GM03348 (cell line): ENCODE results near the gene DDOST.
A peak's percentile ranks its signal among the peaks of the same experiment; 100 is the strongest.

Experiments
- DNase-seq: peaks from one replicate; pipeline ENCODE4 v3.0.0; 2012; ENCODE audit warnings: low spot score

DDOST gene

DNA sequence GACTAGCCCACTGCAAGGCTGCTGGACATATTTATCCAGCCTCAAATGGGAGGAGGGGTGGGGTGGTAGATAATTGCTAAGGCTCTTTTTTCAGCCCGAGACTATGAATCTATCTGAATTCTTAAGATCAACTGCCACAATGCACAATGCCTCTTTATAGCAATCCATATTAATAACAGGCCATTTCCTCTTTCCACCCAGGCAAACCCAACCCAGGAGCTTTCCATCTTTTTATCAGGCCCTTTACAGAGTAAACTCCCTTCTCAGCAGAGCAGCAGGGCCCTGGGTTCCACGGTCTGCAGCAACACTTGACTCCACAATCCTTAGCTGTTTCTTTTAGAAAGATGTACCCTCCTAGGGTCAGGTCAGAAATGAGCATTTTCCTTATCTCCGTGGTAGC, 806 bp downstream of the DDOST start:
- DNase-seq: no peak

DNA sequence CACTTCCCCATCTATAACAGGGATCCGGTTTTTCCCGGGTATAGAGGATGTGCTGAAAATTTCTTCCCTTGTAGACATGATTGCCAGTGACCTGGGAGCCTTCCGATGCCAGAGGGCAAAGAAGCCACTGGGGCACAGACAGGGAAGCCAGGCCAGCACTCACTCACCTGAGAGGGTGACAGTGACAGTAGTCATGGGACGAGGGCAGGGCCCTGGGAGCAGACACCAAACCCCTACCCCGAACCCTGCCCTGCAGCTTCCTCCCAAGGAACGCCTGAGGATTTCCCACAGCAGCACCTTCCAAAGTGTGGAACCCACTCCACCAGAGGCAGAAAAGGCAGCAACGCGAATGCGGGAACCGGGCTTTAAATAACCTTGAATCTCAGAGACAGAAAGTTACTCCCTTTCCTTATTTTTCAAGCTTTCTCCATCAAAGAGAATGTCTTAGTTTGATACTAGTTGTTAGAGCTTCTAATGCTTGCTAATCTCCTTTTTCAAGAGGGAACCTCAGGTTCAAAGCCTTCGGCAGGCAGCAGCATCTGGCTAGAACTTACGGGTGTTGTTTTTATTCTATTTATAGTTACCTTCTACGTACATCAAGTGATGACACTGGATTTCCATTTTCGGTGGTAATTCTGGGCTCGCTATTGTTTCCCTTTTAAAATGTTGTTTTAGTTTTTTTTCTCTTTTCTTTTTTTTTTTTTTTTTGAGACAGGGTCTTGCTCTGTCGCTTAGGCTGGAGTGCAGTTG, 2.8 kb downstream of the DDOST start:
- no peak for DNase-seq

- DNase-seq: no peak
These were observed 4.1 kb downstream of the DDOST start for GRCh38 chr1:20657024-20657423.

DNA sequence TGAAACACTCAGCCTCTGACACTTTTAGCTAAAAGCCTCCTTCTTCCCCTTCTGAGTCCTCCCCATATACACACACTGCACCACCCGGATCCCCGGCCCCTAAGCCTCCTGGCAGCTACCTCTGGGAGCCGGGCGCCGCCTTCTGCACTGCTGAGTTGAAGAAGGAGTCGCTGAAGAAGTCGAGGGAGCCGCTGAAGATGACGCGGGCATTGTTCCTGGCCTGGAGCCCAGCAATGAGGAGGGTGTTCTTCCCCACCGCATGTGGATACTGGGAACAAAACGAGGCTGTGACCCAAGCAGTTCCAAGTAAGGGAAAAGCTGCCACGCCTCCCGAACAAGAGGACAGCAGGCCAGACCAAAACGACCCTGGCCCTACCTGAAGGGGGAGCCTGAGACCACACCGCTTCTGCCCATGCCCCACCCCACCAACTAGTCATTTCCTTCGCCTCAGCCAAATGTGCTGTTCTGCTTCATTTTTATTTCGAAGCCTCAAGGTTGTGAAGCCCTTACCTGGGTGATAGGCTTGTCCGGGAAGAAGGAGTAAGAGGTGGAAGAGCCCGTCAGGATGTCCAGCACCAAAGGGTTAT, 7.0 kb downstream of the DDOST start:
- DNase-seq: no peak

DNA sequence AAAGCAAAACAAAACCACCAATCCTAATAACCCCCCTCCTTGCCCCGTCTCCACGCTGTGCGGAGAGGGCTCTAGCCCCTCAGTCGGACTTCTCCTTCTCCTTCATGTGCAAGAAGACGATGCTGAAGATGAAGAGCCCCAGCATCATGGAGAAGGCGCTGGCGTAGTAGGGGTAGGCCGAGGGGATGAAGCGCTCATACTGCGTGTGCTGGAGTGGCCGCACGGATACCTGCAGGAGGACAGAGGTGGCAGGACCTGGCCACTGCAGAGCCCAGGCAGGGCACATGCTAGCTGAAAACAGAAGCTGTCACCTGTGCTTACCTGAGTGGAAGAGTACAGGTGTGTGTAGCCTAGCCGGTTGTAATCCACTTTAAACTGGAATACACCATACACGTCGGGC, 8.9 kb downstream of the DDOST start:
- DNase-seq: no peak

GRCh38 chr1:20648946-20649345, 12.2 kb downstream of the DDOST start:
- no peak for DNase-seq

- DNase-seq: no peak
These were observed 12.7 kb downstream of the DDOST start for GRCh38 chr1:20648438-20648837.

DNA sequence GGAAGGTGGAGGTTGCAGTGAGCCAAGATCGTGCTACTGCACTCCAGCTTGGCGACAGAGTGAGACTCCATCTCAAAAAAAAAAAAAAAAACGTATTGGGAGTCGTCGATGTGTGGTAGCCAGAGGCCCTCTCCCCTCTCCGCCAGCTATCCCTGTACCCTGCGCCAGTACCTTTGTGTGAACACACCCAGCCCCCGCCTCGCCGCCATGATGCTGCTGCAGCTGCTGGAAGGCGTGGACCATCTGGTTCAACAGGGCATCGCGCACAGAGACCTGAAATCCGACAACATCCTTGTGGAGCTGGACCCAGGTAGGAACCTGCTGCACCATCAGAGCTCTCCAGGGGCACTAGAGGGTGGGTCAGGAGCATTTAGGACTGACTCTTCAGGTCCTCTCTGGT, 15.8 kb downstream of the DDOST start:
- no peak for DNase-seq

DNA sequence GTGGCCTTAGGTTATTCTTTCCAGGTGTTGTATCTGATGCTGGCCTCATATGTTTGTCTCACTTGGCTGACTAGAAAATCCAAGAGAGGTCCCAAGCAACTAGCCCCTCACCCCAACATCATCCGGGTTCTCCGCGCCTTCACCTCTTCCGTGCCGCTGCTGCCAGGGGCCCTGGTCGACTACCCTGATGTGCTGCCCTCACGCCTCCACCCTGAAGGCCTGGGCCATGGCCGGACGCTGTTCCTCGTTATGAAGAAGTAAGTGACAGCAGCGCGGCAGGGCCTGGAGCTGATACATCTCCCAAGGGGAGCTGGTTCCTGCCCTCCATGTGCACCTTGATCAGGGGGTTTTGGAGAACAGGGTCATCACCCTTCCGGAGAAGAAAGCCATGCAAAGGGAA, 16.8 kb downstream of the DDOST start:
- no peak for DNase-seq

DNA sequence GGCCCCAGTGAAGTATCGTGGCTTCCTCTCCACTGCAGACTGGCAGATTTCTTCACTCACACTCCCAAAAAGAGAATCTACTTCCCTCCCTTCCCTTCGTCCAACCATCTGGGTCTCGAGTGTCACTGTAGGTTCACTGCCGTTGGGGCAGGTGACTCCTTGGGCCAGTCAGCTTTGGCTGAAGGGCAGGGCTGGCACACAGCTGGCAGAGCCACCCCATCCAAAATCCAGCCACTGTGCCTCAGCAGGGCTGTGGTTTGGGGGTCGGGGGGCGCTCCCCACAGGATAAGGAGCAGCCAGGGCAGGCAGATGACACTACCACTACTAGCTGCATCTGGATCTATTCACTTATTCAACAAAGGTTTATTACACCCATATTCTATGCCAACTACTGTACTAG, 18.1 kb downstream of the DDOST start:
- no peak for DNase-seq

DNA sequence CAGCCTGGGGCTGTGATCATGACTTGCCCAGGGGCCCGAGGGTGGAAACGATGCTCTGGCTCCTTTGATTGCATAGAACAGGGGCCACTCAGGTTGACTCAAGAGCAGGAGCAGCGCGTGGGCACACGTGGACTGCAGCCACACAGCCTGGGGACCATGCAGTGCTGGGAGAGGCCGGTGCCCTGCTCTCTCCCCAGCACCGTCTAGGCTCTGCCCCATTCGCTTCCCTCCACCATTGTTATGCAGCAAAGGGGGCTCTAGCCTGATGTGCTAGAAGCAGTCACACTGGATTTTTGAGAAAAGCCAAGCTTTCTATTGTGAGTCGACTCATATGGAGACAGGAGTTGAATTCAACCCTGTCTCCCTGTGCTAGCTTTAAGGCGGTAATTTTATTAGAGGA, 19.2 kb downstream of the DDOST start:
- DNase-seq: no peak

DNA sequence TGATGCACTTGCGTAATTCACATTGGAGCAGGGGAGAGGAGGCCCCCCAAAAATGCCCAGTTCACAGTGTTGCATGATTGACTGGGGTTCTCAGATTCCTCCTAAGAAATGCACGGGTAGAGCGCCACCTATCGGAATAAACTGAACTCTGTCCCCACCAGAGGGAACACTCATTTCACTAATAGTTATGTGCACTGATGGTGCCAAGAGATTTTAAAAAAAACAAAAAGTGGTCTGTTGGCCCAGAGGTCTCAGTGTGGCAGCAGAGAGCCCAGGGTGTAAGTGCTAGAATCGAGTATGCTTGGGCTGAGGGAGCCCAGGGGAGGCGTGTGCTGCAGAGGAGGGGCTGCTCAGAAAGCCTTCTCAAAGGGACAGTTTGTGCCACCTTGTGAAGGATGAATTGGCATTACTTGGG, 21.0 kb downstream of the DDOST start:
- DNase-seq: peak; percentile 77

DNA sequence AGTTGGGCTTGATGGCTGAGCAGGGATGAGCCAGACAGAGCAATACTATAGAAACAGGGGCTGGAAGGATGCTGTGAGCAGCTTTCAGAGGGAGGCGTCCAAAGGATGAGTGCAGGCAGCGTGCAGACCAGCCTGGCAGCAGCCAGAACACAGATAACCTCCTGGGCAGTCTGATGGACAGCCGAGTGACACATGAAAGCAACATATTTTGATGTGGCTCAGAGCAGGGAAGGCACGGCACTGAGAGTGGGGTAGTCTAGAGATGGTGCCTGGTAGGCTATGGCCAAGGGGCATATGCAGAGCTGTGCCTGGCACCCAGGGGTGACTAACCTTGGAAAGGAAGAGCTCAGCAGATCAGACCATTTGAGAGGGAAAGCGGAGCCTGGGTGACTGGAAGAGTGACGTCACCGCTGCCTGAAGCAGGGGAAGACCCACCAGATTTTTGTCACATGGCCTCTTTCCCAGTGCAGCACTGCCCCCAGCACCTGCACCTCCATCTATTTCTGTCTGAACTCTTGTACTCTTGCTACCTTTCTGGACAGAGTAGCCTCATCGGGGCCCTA, 24.3 kb downstream of the DDOST start:
- no peak for DNase-seq

- peak; percentile 53 for DNase-seq
These were observed 26.5 kb downstream of the DDOST start for GRCh38 chr1:20634594-20635084.

DNA sequence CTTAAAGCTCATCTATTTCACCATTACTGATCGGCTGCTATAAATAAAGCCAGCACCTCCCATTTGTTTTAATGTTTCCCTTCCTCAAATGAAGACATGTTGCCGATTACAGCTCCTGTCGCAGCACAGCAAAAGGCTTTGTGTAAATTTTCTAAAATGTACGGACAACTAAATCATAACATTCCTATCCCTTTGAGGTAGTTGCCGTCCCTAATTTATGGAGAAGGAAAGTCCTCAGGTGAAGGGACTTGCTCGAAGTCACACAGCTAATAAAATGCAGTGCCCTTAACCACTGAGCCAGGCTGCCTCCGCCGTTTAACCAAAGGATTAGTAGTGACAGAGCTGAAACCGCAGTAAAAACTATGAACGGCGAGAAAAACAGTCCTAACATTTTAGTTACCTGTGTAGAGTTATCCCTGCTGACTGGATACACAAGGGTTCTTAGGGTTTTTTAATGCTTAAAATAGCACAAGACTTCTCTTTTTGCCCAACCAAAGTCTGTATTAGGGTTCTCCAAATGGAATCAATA, 27.0 kb downstream of the DDOST start:
- DNase-seq: no peak

DNA sequence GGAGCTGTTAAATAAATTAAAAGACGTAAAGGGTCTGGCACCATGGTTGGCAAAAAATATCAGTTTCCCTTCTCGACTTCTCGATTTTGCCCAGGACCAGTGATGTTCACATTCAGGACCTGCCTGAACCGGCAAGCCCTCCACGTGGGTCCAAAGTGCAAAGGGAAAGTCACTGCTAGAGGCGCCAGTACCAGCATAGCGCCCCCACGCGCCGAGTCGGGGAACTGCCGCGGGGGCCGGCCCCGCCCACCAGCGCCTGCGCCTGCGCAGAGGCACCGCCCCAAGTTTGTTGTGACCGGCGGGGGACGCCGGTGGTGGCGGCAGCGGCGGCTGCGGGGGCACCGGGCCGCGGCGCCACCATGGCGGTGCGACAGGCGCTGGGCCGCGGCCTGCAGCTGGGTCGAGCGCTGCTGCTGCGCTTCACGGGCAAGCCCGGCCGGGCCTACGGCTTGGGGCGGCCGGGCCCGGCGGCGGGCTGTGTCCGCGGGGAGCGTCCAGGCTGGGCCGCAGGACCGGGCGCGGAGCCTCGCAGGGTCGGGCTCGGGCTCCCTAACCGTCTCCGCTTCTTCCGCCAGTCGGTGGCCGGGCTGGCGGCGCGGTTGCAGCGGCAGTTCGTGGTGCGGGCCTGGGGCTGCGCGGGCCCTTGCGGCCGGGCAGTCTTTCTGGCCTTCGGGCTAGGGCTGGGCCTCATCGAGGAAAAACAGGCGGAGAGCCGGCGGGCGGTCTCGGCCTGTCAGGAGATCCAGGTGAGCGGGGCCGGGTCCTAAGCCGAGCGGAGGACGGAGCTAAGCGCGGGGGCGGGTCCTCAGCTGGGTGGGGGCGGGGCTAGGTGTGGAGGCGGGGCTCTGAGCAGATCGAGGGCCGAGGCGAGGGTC, 27.7 kb downstream of the DDOST start, which contains the start of gene PINK1:
Gene PINK1, plus strand, starts transcription at position 269 of the 875 bp plus-strand sequence. Its CDS starts 91 bp downstream, at position 360.
- DNase-seq: peak; percentile 96

DNA sequence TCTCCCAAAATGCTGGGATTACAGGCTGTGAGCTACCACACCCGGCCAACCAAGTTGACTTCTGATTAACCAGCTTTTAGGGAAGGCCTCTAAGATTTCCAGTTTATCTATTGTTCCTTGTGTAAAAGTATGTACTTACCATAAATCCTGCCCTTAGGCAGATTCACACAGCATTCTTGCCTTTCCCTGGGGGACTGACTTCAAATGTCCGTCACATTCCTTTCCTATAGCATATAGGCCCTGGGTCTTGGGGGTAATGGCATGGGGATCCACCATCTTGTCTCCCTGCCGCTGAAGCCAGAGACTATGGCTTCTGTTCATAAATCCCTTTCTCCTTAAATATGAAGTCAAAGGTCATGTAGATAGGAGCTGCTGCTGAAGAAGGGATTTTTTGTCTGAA, 28.8 kb downstream of the DDOST start:
- no peak for DNase-seq

- DNase-seq: no peak
These were observed 30.4 kb downstream of the DDOST start for GRCh38 chr1:20630729-20631128.

DNA sequence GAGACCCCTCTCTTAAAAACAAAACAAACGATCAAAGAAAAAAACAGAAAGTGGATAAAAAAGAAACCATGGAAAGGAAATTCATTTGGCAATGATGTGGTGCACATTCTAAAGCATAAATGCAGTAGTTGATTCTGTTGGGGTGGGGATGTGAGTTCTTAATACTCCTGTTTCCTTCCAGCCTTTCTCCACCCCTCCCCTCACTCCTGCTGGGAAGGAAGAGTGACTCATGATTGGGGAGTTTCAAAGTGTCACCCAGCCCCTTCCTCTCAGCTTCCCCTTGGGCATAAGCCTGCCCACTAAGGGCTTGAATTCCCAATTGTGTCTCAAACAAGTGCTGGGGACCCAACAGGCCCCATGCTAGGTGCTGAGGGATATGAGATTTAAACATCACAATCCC, 34.6 kb downstream of the DDOST start:
- no peak for DNase-seq

DNA sequence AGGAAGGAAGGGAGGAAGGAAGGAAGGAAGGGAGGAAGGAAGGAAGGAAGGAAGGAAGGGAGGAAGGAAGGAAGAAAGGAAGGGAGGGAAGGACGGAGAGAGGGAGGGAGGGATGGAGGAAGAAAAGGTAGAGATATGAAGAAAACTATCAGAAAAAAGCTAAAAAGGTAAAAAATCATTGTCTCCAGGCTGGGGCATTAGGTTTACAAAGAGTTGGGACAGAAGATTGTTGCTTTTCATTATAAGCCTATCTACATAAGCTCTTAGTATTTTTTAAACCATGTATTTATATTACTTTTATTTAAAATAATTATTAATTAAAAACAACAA, 35.1 kb downstream of the DDOST start:
- DNase-seq: no peak

DNA sequence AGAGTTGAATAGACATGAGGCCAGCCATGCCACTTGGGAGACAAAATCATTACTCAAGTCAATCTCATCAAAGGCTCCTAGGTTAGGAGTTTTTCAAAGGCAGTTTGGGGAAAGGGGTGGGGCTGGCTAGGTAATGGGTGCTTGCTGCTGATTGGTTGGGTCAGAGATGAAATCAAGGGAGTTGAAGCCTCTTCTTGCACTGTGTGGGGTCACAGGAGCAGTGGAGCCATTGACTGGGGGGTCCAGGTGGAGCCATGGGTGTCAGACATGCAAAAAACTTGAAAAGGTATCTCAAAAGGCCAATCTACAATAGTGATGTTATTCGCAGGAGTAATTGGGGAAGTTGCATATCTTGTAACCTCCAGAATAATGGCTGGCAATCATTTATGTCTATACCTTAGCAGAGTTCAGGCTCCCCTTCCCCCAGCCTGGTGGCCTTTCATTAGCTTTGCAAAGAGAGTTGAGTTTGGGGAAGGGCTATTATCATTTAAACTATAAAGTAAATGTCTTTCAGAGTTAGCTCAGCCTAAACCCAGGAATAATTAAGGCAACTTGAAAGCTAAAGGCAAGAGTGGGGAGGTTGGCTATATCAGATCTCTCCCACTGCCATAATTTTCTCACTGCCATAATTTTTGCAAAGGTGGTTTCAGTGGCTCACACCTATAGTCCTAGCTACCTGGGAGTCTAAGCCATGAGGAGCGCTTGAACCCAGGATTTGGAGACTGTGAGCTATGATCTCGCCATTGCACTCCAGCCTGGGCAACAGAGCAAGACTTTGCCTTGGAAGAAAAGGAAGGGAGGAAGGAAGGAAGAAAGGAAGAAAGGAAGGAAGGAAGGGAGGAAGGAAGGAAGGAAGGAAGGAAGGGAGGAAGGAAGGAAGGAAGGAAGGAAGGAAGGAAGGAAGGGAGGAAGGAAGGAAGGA, 35.7 kb downstream of the DDOST start:
- no peak for DNase-seq
